Measurements from ENCODE around the gene MYO10.
A peak's percentile ranks its signal among the peaks of the same experiment; 100 is the strongest.

The MYO10 gene

GRCh38 chr5:16702964-16703363 lies 233.1 kb downstream of the MYO10 start:
- no peak for DNase-seq

DNA sequence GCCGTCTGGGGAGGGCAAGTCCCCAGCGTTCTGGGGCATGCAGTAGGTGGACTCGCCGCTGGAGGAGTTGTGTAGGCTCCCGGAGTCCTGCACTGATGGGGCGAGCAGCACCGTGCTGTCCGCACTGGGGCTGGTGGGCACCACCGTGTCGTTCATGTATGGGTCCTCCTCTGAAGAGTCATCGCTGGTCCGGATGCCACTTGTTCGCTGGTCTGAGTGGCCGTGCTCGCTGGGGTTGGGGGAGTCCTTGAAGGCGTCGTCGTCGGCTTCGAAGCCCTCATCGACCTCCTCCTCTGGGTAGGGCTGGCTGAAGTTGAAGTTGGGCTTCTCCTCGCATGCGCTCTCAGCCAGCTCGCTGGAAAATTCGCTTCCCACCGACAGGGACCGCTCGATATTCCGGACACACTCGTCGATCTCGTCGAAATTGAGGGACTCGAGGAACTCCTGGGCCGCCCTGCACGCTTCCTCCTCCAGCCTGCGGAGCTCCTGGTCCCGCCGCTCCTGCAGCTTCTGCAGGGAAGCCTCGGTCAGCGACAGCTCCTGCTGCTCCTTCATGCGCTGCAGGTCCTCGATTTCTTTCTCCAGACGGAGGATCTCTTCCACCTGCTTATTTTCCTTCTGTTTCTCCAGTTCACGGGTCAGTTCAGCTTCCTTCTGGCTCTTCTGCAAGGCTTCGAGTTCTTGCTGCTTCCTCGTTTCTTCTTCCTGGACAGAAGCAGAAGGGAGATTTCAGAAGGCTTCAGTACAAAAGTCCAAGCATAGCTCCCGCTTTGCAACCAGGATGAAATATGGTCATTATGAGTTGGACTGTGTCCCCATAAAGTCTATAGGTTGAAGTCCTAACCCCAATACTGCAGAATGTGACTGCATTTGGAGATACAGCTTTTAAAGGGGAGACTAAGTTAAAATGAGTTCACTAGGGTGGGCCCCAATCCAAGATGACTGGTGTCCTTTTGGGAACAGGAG lies 234.7 kb downstream of the MYO10 start:
- no peak for DNase-seq

- no peak for DNase-seq
These were observed 236.0 kb downstream of the MYO10 start for GRCh38 chr5:16700081-16700480.

DNA sequence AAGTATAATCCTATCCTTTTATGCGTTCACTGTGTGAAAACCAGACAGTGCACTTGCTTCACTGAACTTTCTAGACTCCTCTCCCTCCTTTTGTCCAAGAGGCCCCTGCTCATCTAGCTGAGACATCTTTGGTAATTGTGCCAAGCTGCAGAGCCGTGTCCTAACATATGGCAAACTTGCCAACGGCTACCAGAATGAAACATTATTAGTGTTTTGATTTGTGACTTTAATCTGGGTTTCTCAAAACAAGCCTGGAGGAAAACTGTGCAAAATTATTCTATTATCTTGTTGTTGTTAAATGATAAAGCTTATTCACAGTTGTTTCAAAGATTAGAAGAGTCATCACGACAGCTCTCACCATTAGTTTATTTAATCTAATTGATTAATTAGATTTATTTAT lies 240.3 kb downstream of the MYO10 start:
- DNase-seq, result no peak

DNA sequence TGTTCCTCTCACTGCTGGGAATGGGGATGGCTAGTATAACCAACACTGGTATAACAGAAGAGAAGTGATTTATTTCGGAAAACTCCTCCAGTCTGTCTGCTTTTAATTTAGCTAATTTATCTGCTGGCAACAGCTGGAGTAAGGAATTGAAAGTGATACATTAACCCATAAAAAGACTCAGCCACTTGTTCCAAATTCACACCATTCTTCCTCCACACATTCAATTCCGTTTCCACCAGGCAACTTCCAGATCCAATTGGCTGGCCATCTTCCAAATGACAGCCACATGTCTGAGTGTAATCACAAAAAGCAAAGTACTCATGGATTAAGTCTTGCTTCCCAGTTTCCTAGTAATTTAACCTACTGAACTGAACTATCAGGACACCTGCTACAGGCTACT lies 242.2 kb downstream of the MYO10 start:
- no peak for DNase-seq

DNA sequence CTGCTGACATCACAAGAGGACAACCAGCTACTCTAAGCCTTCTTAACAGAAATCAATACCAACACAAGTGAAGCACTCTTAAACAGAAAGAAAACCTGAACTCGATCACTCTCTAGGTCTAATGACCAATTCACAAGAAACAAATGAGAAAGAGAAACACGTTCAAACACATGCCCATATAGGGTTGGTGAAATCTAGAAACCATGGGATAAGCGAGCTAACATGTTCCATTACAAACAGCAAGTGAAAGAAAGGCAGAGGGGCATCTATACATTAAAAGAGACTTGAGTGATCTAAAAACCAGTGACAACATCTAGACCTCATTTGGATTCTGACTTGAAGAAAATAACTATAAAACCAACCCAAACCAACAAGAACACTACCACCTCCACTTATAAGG lies 244.4 kb downstream of the MYO10 start:
- DNase-seq, result no peak

DNA sequence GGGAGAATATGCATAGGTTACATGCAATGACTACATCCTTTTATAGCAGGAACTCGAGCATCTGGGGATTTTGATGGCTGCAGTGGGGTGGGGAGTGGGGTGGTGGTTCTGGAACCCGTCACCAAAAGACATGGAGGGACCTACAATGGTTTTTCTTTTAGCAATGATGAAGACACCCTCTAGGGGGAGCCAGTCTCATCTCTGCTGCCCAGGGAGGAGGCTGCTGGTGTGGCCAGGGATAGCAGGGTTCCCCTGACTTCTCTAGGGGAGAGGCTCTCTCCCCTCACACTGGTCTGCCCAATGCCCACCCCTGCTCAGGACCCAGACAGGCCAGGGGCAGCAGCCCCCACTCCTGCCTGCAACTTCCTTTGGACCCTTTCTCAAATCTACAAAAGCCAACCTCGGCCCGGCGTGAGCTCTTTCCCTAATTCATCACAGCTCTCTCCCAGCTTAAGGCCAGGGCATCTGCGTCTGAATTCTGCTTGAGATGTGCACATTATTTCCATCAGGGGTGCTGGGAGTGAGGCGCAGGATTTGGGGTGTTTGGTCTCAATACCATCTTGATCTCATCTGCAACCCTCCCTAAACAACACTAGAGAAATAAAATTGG lies 245.7 kb downstream of the MYO10 start:
- DNase-seq, result no peak

- DNase-seq, result no peak
These were observed 248.2 kb downstream of the MYO10 start for GRCh38 chr5:16687898-16688297.

DNA sequence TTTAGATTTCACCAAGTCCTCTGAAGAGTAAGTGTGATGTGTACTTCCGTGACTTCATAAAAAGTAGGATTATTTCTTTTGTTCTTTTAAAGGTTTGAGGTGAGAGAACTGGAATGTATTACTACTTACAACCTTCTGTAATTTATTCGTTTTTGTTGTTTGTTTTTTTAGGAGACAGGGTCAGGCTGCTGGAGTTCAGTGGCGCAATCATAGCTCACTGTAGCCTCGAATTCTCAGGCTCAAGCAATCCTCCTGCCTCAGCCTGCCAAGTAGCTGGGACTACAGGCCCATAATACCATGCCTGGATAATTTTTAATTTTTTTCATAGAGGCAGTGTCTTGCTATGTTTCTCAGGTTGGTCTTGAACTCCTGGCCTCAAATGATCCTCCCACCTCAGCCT lies 251.0 kb downstream of the MYO10 start:
- no peak for DNase-seq

DNA sequence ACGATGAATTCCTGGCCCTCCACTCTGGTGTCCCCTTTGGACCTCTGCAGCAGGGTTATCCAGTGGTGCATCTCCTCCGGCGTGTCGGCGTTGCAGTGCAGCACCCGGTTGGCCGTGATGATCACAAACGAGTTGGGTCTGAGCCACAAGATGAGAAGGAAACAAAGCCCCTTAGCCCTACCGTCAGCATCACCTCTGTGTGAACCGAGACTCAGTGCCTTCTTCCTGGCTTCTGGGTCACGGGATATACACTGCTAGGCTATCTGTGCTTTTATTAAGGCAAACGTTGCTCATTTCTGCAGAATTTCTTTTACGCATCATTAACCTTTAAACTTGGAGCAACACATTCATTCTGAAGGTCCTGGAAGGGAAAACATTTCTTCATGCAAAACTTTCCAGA lies 254.2 kb downstream of the MYO10 start:
- no peak for DNase-seq

DNA sequence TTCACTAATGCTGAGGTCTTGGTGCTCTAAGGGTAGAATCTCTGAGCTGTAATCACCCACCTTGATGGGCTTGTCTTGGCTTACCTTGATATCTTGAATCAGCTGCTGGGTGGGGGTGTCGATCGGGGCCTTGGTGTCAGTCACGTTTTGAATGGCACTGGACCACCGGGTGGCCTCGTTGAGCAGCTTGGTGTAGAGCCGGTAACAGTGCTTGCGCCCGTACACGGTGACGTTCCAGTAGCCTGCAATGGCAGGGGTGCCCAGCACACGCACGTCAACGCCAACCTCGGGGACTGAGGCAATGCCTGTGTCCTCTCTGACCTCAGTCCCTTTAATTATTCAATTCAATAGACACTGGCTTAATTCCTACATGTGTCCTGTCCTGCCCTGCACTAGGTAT lies 256.2 kb downstream of the MYO10 start:
- DNase-seq, result no peak

DNA sequence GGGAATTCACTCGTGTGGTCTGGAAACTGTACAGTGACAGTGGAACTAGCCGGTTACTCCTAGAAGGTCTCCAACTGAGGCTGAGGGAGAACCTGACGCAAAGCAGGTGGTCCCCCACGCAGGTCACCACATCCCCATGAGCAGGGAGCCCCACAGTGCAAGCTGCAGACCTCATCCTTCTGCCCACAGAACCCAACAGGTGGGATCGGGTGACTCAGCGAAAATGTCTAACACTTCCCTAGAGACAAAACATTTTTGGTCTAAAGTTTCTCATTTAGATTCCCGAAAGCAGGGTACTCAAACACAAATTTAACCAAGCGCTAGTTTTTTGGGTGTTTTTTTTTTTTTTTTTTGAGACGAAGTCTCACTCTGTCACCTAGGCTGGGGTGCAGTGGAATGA lies 256.9 kb downstream of the MYO10 start:
- no peak for DNase-seq

DNA sequence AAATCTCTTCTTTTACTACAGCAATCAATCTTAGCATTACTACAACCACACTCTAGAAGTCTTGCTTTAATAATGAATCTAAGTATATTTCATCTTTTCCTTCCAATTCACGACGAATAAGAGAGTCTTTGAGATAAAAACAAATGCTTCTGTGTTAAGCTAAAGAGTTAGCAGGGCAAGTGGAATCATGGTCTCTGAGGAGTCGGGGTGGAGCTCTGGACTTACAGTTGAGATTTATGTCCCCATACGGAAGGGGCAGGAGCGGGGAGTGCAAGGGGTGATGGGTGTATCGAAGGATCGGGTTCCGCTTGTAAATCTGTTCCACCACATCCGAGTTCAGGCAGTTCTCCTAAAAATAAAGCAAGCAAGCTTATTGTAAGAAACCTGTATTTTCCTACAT lies 260.3 kb downstream of the MYO10 start:
- DNase-seq, result no peak

DNA sequence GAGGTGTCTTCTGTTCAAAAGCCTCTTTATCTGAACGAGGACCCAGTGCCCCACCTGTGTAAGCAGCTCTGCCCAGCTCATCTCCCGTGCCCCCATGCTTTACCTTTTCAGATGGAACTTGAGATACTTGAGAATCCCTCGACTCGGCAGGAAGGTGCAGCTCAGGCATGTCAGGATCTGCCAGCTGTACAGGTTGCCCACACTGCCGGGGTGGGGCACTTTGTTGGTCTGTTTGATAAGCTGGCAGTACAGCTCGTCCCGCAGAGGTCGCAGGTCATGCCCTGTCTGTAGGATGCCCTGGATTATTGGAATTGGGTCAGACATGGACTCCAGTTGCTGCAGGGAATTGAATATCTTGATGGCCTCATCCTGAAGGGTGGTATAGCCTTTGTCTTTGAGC lies 261.3 kb downstream of the MYO10 start:
- no peak for DNase-seq

- peak; percentile 12 for DNase-seq
These were observed 262.6 kb downstream of the MYO10 start for GRCh38 chr5:16673241-16674201.

- DNase-seq, result no peak
These were observed 264.9 kb downstream of the MYO10 start for GRCh38 chr5:16671208-16671607.

- DNase-seq, result no peak
These were observed 266.3 kb downstream of the MYO10 start for GRCh38 chr5:16669776-16670175.

GRCh38 chr5:16668631-16669030 lies 267.5 kb downstream of the MYO10 start:
- no peak for DNase-seq

DNA sequence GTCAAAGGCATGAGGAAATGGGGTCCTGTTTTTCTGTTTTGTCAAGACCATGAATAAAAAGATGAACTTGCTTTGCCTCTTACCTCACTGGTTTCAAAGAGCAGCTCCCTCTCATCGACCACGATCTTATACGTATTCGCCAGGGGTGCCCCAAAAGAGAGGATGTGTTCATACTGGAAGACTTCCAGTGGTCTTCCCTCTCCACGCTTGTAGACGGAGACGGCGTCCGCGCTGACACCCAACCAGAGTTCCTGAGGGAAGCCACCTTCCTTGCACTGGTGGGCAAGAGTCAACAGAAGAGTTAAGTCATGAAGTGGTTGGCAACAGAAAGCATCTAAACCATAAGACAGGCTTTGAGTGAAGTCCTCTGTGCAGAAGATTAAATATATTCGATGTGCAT lies 267.9 kb downstream of the MYO10 start:
- DNase-seq, result no peak

- no peak for DNase-seq
These were observed 269.1 kb downstream of the MYO10 start for GRCh38 chr5:16666883-16667398.

- no peak for DNase-seq
These were observed 269.8 kb downstream of the MYO10 start for GRCh38 chr5:16666130-16666882.

GRCh38 chr5:16665601-16666000 lies 270.5 kb downstream of the MYO10 start:
- DNase-seq, result no peak

Measured in CD4-positive, alpha-beta T cell treated with Interleukin-4 for 4 hours (primary cell).